ENCODE measurements around the gene CBX3.

DNA sequence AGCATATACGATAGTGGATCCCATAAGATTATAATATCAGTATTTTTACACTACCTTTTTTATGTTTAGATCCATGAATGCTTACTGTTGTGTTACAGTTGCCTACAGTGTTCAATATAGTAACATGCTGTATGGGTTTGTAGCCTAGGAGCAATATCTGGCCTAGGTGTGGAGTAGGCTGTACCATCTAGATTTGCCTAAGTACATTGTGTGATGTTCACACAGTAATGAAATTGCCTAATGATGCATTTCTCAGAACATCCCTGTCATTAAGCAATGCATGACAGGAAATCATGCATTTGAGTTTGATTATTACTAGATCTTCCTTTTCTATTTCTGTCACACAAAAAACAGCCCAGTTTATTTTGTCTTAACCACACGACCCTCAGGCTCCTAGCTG is 14.5 kb downstream of the CBX3 start:
- TF ChIP-seq, protein P1, sequence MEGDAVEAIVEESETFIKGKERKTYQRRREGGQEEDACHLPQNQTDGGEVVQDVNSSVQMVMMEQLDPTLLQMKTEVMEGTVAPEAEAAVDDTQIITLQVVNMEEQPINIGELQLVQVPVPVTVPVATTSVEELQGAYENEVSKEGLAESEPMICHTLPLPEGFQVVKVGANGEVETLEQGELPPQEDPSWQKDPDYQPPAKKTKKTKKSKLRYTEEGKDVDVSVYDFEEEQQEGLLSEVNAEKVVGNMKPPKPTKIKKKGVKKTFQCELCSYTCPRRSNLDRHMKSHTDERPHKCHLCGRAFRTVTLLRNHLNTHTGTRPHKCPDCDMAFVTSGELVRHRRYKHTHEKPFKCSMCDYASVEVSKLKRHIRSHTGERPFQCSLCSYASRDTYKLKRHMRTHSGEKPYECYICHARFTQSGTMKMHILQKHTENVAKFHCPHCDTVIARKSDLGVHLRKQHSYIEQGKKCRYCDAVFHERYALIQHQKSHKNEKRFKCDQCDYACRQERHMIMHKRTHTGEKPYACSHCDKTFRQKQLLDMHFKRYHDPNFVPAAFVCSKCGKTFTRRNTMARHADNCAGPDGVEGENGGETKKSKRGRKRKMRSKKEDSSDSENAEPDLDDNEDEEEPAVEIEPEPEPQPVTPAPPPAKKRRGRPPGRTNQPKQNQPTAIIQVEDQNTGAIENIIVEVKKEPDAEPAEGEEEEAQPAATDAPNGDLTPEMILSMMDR (IDR thresholded peaks at IDR 0.05): no peak
- TF ChIP-seq POLR2A (IDR thresholded peaks at IDR 0.05) (no peak), POLR2AphosphoS5 (IDR thresholded peaks at IDR 0.05) (no peak)
